Ascending aorta (tissue), 2 donors: ENCODE measurements around the gene ARID4B. TPM values are rescaled to one million over a fixed set of nuclear protein-coding genes. Genes with fewer than 3 reads are reported as not detected.
"Not testable (repeated sequence)": the region's sequence is repeated elsewhere in the genome, so short reads cannot be mapped to it uniquely, and the experiment has no call there.

Experiments
- DNase-seq, 2 donors: peaks; one replicate each; pipeline ENCODE4 v3.0.0-alpha.2; 2019; ENCODE audit warnings: low spot score in 2 of 2
- H3K27ac ChIP-seq, 2 donors: fragments of 200-600 bp; sonication (generic); one replicate each; pipeline ENCODE4 v1.5.1; 2016 to 2017; ENCODE audit warnings: mild to moderate bottlenecking in 1 of 2
- H3K27me3 ChIP-seq: fragments of 200-600 bp; sonication (generic); one replicate; pipeline ENCODE4 v1.5.1; 2017
- H3K36me3 ChIP-seq, 2 donors: fragments of 200-600 bp; sonication (generic); one replicate each; pipeline ENCODE4 v1.5.1; 2016
- H3K4me1 ChIP-seq, 2 donors: fragments of 200-600 bp; sonication (generic); one replicate each; pipeline ENCODE4 v1.5.1; 2016 to 2017; ENCODE audit warnings: mild to moderate bottlenecking in 1 of 2
- H3K4me3 ChIP-seq, 2 donors: fragments of 200-600 bp; sonication (generic); one replicate each; pipeline ENCODE4 v1.5.1; 2016 to 2017; ENCODE audit warnings: mild to moderate bottlenecking in 1 of 2
- H3K9me3 ChIP-seq, 2 donors: fragments of 200-600 bp; sonication (generic); one replicate each; pipeline ENCODE4 v1.5.1; 2016
- CTCF ChIP-seq, 3 experiments: fragments of 200-600 bp in 2 of 3; fragments of 450-650 bp in 1 of 3; sonication (generic) in 2 of 3; IDR thresholded peaks; one replicate each; pipeline ENCODE4 v1.5.1; 2016 to 2019; ENCODE audit warnings: antibody characterized with exemption in 3 of 3, mild to moderate bottlenecking in 1 of 3, moderate library complexity in 1 of 3
- intact Hi-C: fragments of 100-400 bp; cut with DNase I; formaldehyde crosslinking; loops from one replicate; pipeline ENCODE4 v1.15.1; 2023
- total RNA-seq: library from RNA; depleted of rRNA; stranded (reverse); fragments of >200 nt; gene quantifications from one replicate; pipeline ENCODE4 v1.1.0, GENCODE V29; 2016

Gene ARID4B
- total RNA-seq, 1 donor from 2014 or later: 22.5 TPM

GRCh38 chr1:235366286-235366685 is 38.3 kb upstream of the ARID4B start:
- peak overlapping the region in 1 of 2 donors; percentile 4 for H3K27ac ChIP-seq
- no peak overlapping the region for H3K4me3 ChIP-seq
- H3K9me3 ChIP-seq: no peaks in the 10 kb centered on the region
- intact Hi-C loops: loop anchor here (2.0 kb wide), 2 partner anchors 51 to 205 kb away; partner anchors contain the start of gene RBM34
- peaks cover 0 to 5% of the 10 kb centered on the region in 2 donors for H3K4me1 ChIP-seq
- DNase-seq: no peak
- TF ChIP-seq CTCF (IDR thresholded peaks at IDR 0.05): no peak
- H3K36me3 ChIP-seq: no peaks in the 10 kb centered on the region
- H3K27me3 ChIP-seq: no peaks in the 10 kb centered on the region

- H3K4me1 ChIP-seq, H3K4me3 ChIP-seq, H3K27ac ChIP-seq, H3K9me3 ChIP-seq, H3K36me3 ChIP-seq, intact Hi-C loops, DNase-seq, H3K27me3 ChIP-seq: not testable (repeated sequence)
Measured at GRCh38 chr1:235364189-235364588, 36.2 kb upstream of the ARID4B start.

DNA sequence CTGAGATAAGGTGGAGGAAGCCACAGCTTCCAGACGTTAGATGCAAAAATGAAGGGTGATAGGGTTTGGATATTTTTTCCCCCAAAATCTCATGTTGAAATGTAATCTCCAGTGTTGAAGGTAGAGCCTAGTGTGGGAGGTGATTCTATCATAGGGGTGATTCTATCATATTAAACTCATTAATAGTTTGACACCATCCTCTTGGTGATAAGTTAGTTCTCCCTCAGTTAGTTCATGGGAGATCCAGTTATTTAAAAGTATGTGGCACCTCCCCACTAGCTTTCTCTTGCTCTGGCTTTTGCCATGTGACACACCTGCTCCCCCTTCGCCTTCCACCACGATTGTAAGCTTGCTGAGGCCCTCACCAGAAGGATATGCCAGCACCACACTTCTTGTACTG is 30.9 kb upstream of the ARID4B start:
- Histone ChIP-seq H3K4me3 (no peak overlapping the region), H3K4me1 (no peaks in the 10 kb centered on the region), H3K27ac (no peak overlapping the region), H3K27me3 (no peaks in the 10 kb centered on the region), H3K9me3 (no peaks in the 10 kb centered on the region), H3K36me3 (no peaks in the 10 kb centered on the region)
- DNase-seq: no peak
- intact Hi-C loops: no loop called here
- no peak for TF ChIP-seq CTCF (IDR thresholded peaks at IDR 0.05)

GRCh38 chr1:235357485-235358373 is 29.8 kb upstream of the ARID4B start:
- Histone ChIP-seq H3K27me3 (no peaks in the 10 kb centered on the region), H3K27ac (no peak overlapping the region), H3K4me3 (no peak overlapping the region), H3K36me3 (no peaks in the 10 kb centered on the region), H3K4me1 (no peaks in the 10 kb centered on the region), H3K9me3 (no peaks in the 10 kb centered on the region)
- intact Hi-C loops: no loop called here
- no peak for TF ChIP-seq CTCF (IDR thresholded peaks at IDR 0.05)
- DNase-seq: no peak

- H3K36me3 ChIP-seq: no peaks in the 10 kb centered on the region
- intact Hi-C loops: no loop called here
- no peak overlapping the region for H3K4me3 ChIP-seq
- no peaks in the 10 kb centered on the region for H3K9me3 ChIP-seq
- H3K27me3 ChIP-seq: no peaks in the 10 kb centered on the region
- TF ChIP-seq CTCF (IDR thresholded peaks at IDR 0.05): no peak
- no peaks in the 10 kb centered on the region for H3K4me1 ChIP-seq
- DNase-seq: no peak
- no peak overlapping the region for H3K27ac ChIP-seq
Measured at GRCh38 chr1:235351898-235352297, 23.9 kb upstream of the ARID4B start.

- Histone ChIP-seq H3K27ac (no peak overlapping the region), H3K4me1 (no peaks in the 10 kb centered on the region), H3K9me3 (no peaks in the 10 kb centered on the region), H3K36me3 (peaks cover 0 to 2% of the 10 kb centered on the region in 2 donors), H3K27me3 (no peaks in the 10 kb centered on the region), H3K4me3 (no peak overlapping the region)
- no peak for TF ChIP-seq CTCF (IDR thresholded peaks at IDR 0.05)
- intact Hi-C loops: no loop called here
- no peak for DNase-seq
Measured at GRCh38 chr1:235351441-235351840, 23.5 kb upstream of the ARID4B start.
